Memory B cell (primary cell): ENCODE data around the gene SLC10A1.
"Not testable (repeated sequence)": the region's sequence is repeated elsewhere in the genome, so short reads cannot be mapped to it uniquely, and the experiment has no call there.

ENCODE experiments used
- ATAC-seq: fragments of 150-1000 bp; cut with Tn5 transposase; 2 replicates; pipeline ENCODE4 v1.10.0; 2021; ENCODE audit warnings: low read depth, mild to moderate bottlenecking, moderate library complexity
- DNase-seq, 2 donors: peaks; one replicate each; pipeline ENCODE4 v3.0.0; 2022; ENCODE audit warnings: low spot score in 2 of 2
- H3K27ac Mint-ChIP-seq: one replicate; pipeline ENCODE4 v1.8.0; 2022; ENCODE audit warnings: mild to moderate bottlenecking, moderate library complexity, mixed read lengths
- H3K27me3 Mint-ChIP-seq: one replicate; pipeline ENCODE4 v1.8.0; 2022; ENCODE audit warnings: mixed read lengths
- H3K36me3 Mint-ChIP-seq: one replicate; pipeline ENCODE4 v1.8.0; 2022; ENCODE audit warnings: mild to moderate bottlenecking, mixed read lengths
- H3K4me1 Mint-ChIP-seq: one replicate; pipeline ENCODE4 v1.8.0; 2022; ENCODE audit warnings: mixed read lengths
- H3K4me3 Mint-ChIP-seq: one replicate; pipeline ENCODE4 v1.8.0; 2022; ENCODE audit warnings: mild to moderate bottlenecking, moderate library complexity, mixed read lengths
- H3K9me3 Mint-ChIP-seq: one replicate; pipeline ENCODE4 v1.8.0; 2022; ENCODE audit warnings: mixed read lengths

The SLC10A1 gene

GRCh38 chr14:69749956-69750355 lies 47.1 kb downstream of the SLC10A1 start:
- no peaks in the 10 kb centered on the region for H3K27me3 Mint-ChIP-seq
- no peak overlapping the region for H3K27ac Mint-ChIP-seq
- H3K4me1 Mint-ChIP-seq, result peaks cover 9% of the 10 kb centered on the region
- H3K9me3 Mint-ChIP-seq, result no peaks in the 10 kb centered on the region
- DNase-seq (no peak), ATAC-seq (no peak)
- H3K4me3 Mint-ChIP-seq, result no peak overlapping the region
- H3K36me3 Mint-ChIP-seq, result no peaks in the 10 kb centered on the region

- peaks cover 1% of the 10 kb centered on the region for H3K9me3 Mint-ChIP-seq
- H3K27ac Mint-ChIP-seq, result no peak overlapping the region
Measured at GRCh38 chr14:69741055-69741454, 56.0 kb downstream of the SLC10A1 start.

GRCh38 chr14:69736405-69736804 lies 60.6 kb downstream of the SLC10A1 start:
- H3K9me3 Mint-ChIP-seq, ATAC-seq, DNase-seq, H3K27me3 Mint-ChIP-seq, H3K4me1 Mint-ChIP-seq, H3K36me3 Mint-ChIP-seq, H3K4me3 Mint-ChIP-seq, H3K27ac Mint-ChIP-seq: not testable (repeated sequence)

More at GRCh38 chr14:69741055-69741454, 56.0 kb downstream of the SLC10A1 start:
- peaks cover under 1% of the 10 kb centered on the region for H3K27me3 Mint-ChIP-seq
- no peak overlapping the region for H3K4me3 Mint-ChIP-seq
- H3K4me1 Mint-ChIP-seq, result no peaks in the 10 kb centered on the region
- ATAC-seq, result no peak
- H3K36me3 Mint-ChIP-seq, result peaks cover 2% of the 10 kb centered on the region
- no peak for DNase-seq

DNA sequence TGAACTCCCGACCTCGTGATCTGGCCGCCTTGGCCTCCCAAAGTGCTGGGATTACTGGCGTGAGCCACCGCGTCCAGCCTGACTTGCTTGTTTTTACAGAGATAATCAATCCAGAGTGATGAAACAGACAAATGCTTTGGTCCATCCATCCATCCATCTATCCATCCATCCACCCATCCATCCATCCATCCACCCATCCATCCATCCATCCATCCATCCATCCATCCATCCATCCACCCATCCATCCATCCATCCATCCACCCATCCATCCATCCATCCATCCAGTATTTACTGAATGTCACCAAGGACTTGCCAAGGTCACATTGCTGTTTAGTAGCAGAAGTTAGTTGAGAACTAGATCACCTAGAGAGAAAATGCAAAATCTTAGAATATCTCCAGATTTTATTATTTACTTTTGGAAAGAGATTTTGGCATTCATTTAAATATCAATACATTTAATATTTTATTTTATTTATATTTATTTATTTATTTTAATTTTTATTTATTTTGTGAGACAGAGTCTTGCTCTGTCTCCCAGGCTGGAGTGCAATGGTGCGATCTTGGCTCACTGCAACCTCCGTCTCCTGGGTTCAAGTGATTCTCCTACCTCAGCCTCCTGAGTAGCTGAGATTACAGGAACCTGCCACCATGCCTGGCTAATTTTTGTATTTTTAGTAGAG lies 65.0 kb downstream of the SLC10A1 start:
- not testable (repeated sequence) for ATAC-seq, H3K4me3 Mint-ChIP-seq, H3K4me1 Mint-ChIP-seq, H3K27ac Mint-ChIP-seq, DNase-seq, H3K27me3 Mint-ChIP-seq, H3K36me3 Mint-ChIP-seq, H3K9me3 Mint-ChIP-seq

GRCh38 chr14:69727860-69728259 lies 69.2 kb downstream of the SLC10A1 start:
- Mint-ChIP-seq H3K9me3 (no peaks in the 10 kb centered on the region), H3K27ac (peak overlapping the region; percentile 3), H3K36me3 (no peaks in the 10 kb centered on the region), H3K27me3 (peaks cover 2% of the 10 kb centered on the region), H3K4me1 (peaks cover 6% of the 10 kb centered on the region), H3K4me3 (no peak overlapping the region)
- DNase-seq (no peak), ATAC-seq (no peak)

- ATAC-seq (peak; percentile 94), DNase-seq (peak; percentile 85 to 94)
- peaks cover under 1% of the 10 kb centered on the region for H3K27me3 Mint-ChIP-seq
- H3K27ac Mint-ChIP-seq, result no peak overlapping the region
- peak overlapping the region; percentile 59 for H3K4me3 Mint-ChIP-seq
- H3K36me3 Mint-ChIP-seq, result no peaks in the 10 kb centered on the region
- H3K9me3 Mint-ChIP-seq, result no peaks in the 10 kb centered on the region
- peaks cover 6% of the 10 kb centered on the region for H3K4me1 Mint-ChIP-seq
Measured at GRCh38 chr14:69726761-69727511, 70.1 kb downstream of the SLC10A1 start.
